Thyroid gland (tissue), 4 donors: ENCODE data around the gene CRYGA.

ENCODE experiments used
- POLR2A ChIP-seq, 2 donors: fragments of 450-650 bp; IDR thresholded peaks; one replicate each; pipeline ENCODE4 v1.6.1; 2017; ENCODE audit warnings: antibody characterized with exemption in 2 of 2, mild to moderate bottlenecking in 2 of 2, moderate library complexity in 1 of 2
- TF ChIP-seq, protein P1 (sequence below), 6 experiments: fragments of 200-600 bp in 3 of 6; fragments of 450-650 bp in 3 of 6; sonication (generic) in 3 of 6; IDR thresholded peaks; one replicate each; pipeline ENCODE4 v1.5.1; 2016 to 2019; ENCODE audit warnings: antibody characterized with exemption in 6 of 6, mild to moderate bottlenecking in 2 of 6, inconsistent platforms in 1 of 6, moderate library complexity in 1 of 6

DNA sequence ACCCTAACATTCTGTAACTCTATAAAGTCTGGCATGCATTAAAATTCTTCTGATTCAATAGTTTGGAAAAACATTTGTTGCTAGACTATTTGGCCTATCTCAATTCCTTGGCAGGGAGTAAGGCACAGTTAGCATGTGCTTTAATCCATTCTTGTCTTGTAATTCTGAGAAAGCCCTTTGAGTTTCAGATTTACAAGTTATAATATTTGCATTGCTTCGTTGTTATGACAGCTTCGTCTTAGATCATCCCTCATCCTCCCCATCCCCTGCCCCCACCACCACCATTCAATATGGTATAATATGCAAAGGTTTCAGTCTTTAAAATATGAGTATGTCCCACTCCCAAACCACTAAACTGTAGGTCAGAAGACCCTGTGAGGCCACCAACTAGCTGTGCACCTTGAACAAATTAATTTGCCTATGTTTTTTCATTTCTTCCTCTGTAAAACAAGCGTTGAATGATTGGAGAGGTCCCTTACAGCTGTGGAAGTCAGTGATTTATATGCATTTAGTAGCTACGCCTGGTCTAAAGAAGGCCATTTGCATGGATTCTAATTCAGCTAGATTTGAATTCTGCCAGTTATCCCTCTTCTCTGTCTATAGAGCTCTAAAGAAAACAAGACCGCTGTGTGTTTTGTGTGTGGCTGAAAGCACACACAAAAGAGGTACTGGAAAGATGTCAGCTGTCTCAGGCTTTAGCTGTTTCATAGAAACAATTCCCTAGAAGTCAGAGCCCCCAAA, 25.9 kb upstream of the CRYGA start:
- TF ChIP-seq, protein P1, sequence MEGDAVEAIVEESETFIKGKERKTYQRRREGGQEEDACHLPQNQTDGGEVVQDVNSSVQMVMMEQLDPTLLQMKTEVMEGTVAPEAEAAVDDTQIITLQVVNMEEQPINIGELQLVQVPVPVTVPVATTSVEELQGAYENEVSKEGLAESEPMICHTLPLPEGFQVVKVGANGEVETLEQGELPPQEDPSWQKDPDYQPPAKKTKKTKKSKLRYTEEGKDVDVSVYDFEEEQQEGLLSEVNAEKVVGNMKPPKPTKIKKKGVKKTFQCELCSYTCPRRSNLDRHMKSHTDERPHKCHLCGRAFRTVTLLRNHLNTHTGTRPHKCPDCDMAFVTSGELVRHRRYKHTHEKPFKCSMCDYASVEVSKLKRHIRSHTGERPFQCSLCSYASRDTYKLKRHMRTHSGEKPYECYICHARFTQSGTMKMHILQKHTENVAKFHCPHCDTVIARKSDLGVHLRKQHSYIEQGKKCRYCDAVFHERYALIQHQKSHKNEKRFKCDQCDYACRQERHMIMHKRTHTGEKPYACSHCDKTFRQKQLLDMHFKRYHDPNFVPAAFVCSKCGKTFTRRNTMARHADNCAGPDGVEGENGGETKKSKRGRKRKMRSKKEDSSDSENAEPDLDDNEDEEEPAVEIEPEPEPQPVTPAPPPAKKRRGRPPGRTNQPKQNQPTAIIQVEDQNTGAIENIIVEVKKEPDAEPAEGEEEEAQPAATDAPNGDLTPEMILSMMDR (IDR thresholded peaks at IDR 0.05): no peak
- no peak for TF ChIP-seq POLR2A (IDR thresholded peaks at IDR 0.05)
